Fibroblast of pulmonary artery (primary cell): Measurements from ENCODE around the gene PLPP1.

Source experiments
- DNase-seq: peaks from one replicate; pipeline ENCODE4 v3.0.0-alpha.2; 2010; ENCODE audit warnings: low read depth
- H3K4me3 ChIP-seq: replicated peaks from 2 replicates; pipeline ENCODE4 v1.5.1; 2011; ENCODE audit warnings: low read depth, mild to moderate bottlenecking, control low read depth, low read length, moderate library complexity
- TF ChIP-seq, protein P1 (sequence below): IDR thresholded peaks from 2 replicates; pipeline ENCODE4 v1.5.1; 2011; ENCODE audit warnings: mild to moderate bottlenecking, control low read depth, low read length, inconsistent platforms; ENCODE audit errors: missing control alignments

The PLPP1 gene

DNA sequence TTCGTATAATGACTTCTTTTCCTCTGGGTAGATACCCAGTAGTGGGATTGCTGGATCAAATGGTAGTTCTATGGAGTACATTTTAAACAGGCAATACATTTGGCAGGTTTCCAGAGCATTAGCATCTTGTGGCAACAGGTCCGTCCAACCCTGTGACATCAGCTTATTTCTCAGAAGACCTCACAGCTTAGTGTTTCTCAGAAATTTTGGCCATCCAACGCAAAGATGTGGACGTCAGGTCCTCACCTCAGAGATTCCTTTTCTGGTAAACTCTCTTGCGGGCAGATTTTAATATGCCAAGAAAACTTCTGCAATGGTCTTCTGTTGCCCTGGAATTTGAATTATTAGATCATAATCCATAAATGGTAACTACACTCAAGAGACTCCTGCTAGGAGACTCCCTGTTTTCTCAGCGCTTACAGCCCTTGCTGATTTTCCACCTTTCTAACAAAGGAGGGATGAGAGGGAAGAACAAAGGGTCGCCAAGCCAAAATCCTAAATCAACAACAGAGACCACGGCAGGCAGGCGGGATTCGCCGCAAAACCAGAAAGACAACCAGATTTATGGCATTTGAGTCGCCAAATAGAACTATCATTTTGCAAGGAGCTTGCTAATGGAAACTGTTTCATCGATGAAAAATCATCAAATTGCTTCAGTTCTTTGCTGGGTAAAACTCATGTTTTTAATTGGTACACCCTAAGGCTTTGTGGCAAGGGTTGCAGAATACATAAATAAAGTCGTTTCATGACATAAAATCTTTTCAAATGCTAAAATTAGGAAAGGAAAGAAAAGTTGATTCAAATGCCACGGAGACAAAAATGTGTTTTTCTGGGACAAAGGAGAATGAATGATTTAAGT lies 34.1 kb upstream of the PLPP1 start:
- H3K4me3 ChIP-seq, result no peak overlapping the region
- no peak for DNase-seq
- TF ChIP-seq, protein P1, sequence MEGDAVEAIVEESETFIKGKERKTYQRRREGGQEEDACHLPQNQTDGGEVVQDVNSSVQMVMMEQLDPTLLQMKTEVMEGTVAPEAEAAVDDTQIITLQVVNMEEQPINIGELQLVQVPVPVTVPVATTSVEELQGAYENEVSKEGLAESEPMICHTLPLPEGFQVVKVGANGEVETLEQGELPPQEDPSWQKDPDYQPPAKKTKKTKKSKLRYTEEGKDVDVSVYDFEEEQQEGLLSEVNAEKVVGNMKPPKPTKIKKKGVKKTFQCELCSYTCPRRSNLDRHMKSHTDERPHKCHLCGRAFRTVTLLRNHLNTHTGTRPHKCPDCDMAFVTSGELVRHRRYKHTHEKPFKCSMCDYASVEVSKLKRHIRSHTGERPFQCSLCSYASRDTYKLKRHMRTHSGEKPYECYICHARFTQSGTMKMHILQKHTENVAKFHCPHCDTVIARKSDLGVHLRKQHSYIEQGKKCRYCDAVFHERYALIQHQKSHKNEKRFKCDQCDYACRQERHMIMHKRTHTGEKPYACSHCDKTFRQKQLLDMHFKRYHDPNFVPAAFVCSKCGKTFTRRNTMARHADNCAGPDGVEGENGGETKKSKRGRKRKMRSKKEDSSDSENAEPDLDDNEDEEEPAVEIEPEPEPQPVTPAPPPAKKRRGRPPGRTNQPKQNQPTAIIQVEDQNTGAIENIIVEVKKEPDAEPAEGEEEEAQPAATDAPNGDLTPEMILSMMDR, result no peak

DNA sequence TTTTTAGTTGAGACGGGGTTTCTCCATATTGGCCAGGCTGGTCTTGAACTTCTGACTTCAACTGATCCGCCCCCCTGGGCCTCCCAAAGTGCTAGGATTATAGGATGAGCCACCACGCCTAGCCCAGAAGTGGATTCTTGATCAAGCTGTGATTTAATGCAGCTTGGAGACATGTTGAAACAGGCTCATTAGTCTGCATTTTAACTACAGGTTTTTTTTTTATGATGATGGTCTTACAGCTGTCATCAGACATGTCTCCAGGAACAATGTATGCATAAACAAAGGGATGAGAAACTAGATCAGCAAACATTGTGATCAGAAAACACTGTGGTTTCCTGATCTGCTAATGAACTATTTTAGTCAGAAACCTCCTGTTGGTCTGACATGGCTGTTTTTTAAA lies 30.0 kb upstream of the PLPP1 start:
- TF ChIP-seq, protein P1, result no peak
- no peak for DNase-seq
- H3K4me3 ChIP-seq, result no peak overlapping the region

DNA sequence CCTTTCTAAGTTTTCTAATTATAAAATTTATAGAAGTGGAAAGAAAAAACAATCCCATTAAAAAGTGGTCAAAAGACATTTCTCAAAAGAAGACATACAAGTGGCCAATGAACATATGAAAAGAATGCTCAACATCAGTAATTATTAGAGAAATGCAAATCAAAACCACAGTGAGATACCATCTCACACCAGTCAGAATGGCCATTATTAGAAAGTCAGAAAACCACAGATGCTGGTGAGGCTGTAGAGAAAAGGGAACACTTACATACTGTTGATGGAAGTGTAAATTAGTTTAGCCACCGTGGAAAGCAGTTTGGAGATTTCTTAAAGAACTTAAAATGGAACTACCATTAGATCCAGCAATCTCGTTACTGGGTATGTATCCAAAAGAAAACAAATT lies 23.7 kb upstream of the PLPP1 start:
- H3K4me3 ChIP-seq, result no peak overlapping the region
- TF ChIP-seq, protein P1, result no peak
- DNase-seq, result no peak

DNA sequence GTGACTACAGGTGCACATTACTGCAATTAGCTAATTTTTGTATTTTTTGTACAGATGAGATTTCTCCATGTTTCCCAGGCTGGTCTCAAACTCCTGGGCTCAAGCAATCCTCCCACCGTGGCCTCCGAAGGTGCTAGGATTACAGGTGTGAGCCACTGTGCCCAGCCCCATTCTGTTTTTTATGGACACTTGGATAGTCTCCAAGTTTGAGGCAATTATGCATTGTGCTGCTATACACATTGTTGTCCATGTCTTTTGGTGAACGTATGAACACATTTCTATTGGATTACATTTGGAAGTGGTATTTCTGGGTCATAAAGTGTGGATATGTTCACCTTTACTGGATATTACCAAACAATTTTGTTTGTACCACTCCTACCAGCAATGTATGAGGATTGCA lies 22.4 kb upstream of the PLPP1 start:
- H3K4me3 ChIP-seq, result no peak overlapping the region
- no peak for DNase-seq
- TF ChIP-seq, protein P1, result no peak

DNA sequence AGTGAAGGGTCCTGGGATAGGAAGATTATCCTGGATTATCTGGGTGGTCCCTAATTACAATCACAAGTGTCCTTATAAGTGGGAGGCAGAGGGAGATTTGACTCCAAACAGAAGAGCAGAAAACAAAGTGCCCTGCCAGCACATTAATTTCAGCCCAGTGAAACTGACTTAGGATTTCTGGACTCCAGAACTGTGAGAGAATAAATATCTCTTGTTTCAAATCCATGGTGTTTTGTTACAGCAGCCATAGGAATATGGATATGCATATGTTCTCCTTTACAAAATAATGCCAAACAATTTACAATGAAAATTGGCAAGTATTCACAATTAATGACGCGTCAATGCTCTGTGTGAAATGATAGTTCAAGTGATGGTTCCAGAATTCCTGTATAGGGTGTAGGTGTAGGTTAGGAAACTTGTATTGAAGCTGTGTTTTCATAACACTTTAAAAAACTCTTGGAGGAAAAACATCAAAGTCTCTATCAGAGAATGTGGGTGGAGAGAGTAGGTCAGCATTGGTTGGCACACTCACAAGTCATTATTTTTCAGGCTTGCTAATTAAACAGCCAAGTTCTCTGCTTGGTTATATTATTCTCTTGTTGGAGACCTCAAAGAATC lies 19.9 kb upstream of the PLPP1 start:
- DNase-seq, result no peak
- H3K4me3 ChIP-seq, result no peak overlapping the region
- TF ChIP-seq, protein P1, result no peak

DNA sequence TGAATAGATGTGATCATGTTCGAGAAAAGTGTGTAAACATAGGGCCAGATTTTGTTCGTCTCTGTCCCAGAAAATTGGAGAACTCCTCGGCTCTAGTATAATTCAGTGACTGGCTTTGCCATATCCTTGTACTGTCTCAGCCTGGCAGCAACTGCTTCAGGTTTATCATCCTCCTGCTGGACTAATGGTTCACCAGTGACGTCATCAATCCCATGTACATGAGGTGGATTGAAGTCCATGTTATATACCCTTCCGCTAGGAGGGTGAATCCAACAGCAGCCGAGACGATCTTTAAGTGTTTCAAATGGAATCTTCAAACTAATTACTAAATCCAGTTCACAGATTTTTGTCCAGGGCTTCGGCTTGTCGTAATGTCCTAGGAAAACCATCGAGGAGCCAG lies 17.1 kb upstream of the PLPP1 start:
- no peak for DNase-seq
- no peak overlapping the region for H3K4me3 ChIP-seq
- TF ChIP-seq, protein P1, result no peak
